Trophoblast cell (in vitro differentiated cells and primary cell): ENCODE measurements around the gene CUEDC1.

Experiments
- DNase-seq, 2 donors: peaks; one replicate each; pipeline ENCODE4 v3.0.0-alpha.2; 2016
- H2AFZ ChIP-seq: 2 replicates; pipeline ENCODE4 v1.6.1; 2013; ENCODE audit warnings: low read length, moderate library complexity, mild to moderate bottlenecking; ENCODE audit not compliant: insufficient read depth, poor library complexity
- H2AK5ac ChIP-seq: 2 replicates; pipeline ENCODE4 v1.6.1; 2013; ENCODE audit warnings: mild to moderate bottlenecking, low read length
- H2BK120ac ChIP-seq: 2 replicates; pipeline ENCODE4 v1.6.1; 2013; ENCODE audit warnings: low read length, mild to moderate bottlenecking, moderate library complexity; ENCODE audit not compliant: insufficient read depth, poor library complexity
- H2BK12ac ChIP-seq: 2 replicates; pipeline ENCODE4 v1.6.1; 2013; ENCODE audit warnings: mild to moderate bottlenecking, low read length, moderate library complexity
- H2BK5ac ChIP-seq: 2 replicates; pipeline ENCODE4 v1.6.1; 2013; ENCODE audit warnings: low read length, low read depth, moderate library complexity, mild to moderate bottlenecking; ENCODE audit not compliant: poor library complexity
- H3K14ac ChIP-seq: 2 replicates; pipeline ENCODE4 v1.6.1; 2013; ENCODE audit warnings: mild to moderate bottlenecking, low read length
- H3K18ac ChIP-seq: 2 replicates; pipeline ENCODE4 v1.6.1; 2013; ENCODE audit warnings: mild to moderate bottlenecking, low read length
- H3K23ac ChIP-seq: 2 replicates; pipeline ENCODE4 v1.6.1; 2013; ENCODE audit warnings: low read length
- H3K27ac ChIP-seq: 2 replicates; pipeline ENCODE4 v1.5.1; 2013; ENCODE audit warnings: low read depth, mild to moderate bottlenecking, inconsistent platforms, low read length, moderate library complexity
- H3K27me3 ChIP-seq: 2 replicates; pipeline ENCODE4 v1.6.1; 2013; ENCODE audit warnings: inconsistent platforms, mild to moderate bottlenecking, low read length, moderate library complexity; ENCODE audit not compliant: insufficient read depth
- H3K36me3 ChIP-seq, 2 experiments: 1 replicate in 1 of 2; 2 replicates in 1 of 2; pipeline ENCODE4 v1.6.1; 2013; ENCODE audit warnings: low read length in 2 of 2, mild to moderate bottlenecking in 2 of 2, moderate library complexity in 1 of 2; ENCODE audit not compliant: insufficient read depth in 2 of 2, control insufficient read depth in 1 of 2
- H3K4ac ChIP-seq: 2 replicates; pipeline ENCODE4 v1.6.1; 2013; ENCODE audit warnings: low read depth, mild to moderate bottlenecking, low read length, moderate library complexity
- H3K4me1 ChIP-seq, 2 experiments: 1 replicate in 1 of 2; 2 replicates in 1 of 2; pipeline ENCODE4 v1.6.1; 2013; ENCODE audit warnings: low read length in 2 of 2, mild to moderate bottlenecking in 2 of 2, moderate library complexity in 1 of 2; ENCODE audit not compliant: insufficient read depth in 2 of 2, control insufficient read depth in 1 of 2
- H3K4me2 ChIP-seq: 2 replicates; pipeline ENCODE4 v1.6.1; 2013; ENCODE audit warnings: inconsistent platforms, mild to moderate bottlenecking, low read length, moderate library complexity
- H3K4me3 ChIP-seq: 2 replicates; pipeline ENCODE4 v1.5.1; 2013; ENCODE audit warnings: mild to moderate bottlenecking, low read depth, low read length, inconsistent platforms
- H3K79me1 ChIP-seq: one replicate; pipeline ENCODE4 v1.6.1; 2013; ENCODE audit warnings: low read length
- H3K79me2 ChIP-seq: 2 replicates; pipeline ENCODE4 v1.6.1; 2013; ENCODE audit warnings: low read length, mild to moderate bottlenecking; ENCODE audit not compliant: control insufficient read depth, insufficient read depth, poor library complexity
- H3K9ac ChIP-seq: 2 replicates; pipeline ENCODE4 v1.6.1; 2013; ENCODE audit warnings: mild to moderate bottlenecking, low read length
- H3K9me3 ChIP-seq: 2 replicates; pipeline ENCODE4 v1.6.1; 2013; ENCODE audit warnings: low read depth, mild to moderate bottlenecking, control low read depth, inconsistent platforms, low read length; ENCODE audit not compliant: insufficient read depth
- H4K12ac ChIP-seq: 2 replicates; pipeline ENCODE4 v1.6.1; 2013; ENCODE audit warnings: low read depth, mild to moderate bottlenecking, low read length, moderate library complexity
- H4K8ac ChIP-seq: 2 replicates; pipeline ENCODE4 v1.6.1; 2013; ENCODE audit warnings: low read depth, mild to moderate bottlenecking, low read length, moderate library complexity
- H4K91ac ChIP-seq: one replicate; pipeline ENCODE4 v1.6.1; 2013; ENCODE audit warnings: low read depth, mild to moderate bottlenecking, low read length, moderate library complexity
- WGBS: extraction: QIAGEN DNeasy Blood & Tissue Kit; methylation state at CpG from one replicate; pipeline ENCODE4 v1.1.7; 2013; ENCODE audit warnings: missing lambda C conversion rate; ENCODE audit not compliant: insufficient read length, insufficient coverage; ENCODE audit errors: extremely low coverage; 5-methylcytosine and 5-hydroxymethylcytosine counted together

CUEDC1 gene

GRCh38 chr17:57861790-57862693 lies 93.2 kb downstream of the CUEDC1 start:
- Histone ChIP-seq H4K8ac (no peak overlapping the region), H3K4me1 (peaks cover 15 to 20% of the 10 kb centered on the region in 2 experiments), H2AFZ (peak overlapping the region; percentile 31), H3K9ac (peak overlapping the region; percentile 11), H3K23ac (no peak overlapping the region), H3K4ac (no peak overlapping the region), H3K27me3 (no peaks in the 10 kb centered on the region), H3K4me2 (peak overlapping the region; percentile 66), H2BK5ac (no peak overlapping the region), H4K91ac (no peak overlapping the region), H2AK5ac (no peak overlapping the region), H3K18ac (no peak overlapping the region), H3K79me1 (peaks cover 2% of the 10 kb centered on the region), H3K9me3 (peaks cover 1% of the 10 kb centered on the region), H3K14ac (peak overlapping the region; percentile 64), H2BK12ac (no peak overlapping the region), H3K36me3 (peaks cover 5% of the 10 kb centered on the region in 2 experiments), H3K27ac (no peak overlapping the region), H3K79me2 (no peaks in the 10 kb centered on the region), H3K4me3 (peak overlapping the region; percentile 63), H2BK120ac (no peak overlapping the region), H4K12ac (peak overlapping the region; percentile 32)
- WGBS, result no CpG with 5 or more reads among the region's 58 CpGs
- DNase-seq, result peak in 1 of 2 donors; percentile 23

GRCh38 chr17:57861000-57861789 lies 94.0 kb downstream of the CUEDC1 start:
- Histone ChIP-seq H2BK5ac (no peak overlapping the region), H4K8ac (no peak overlapping the region), H3K9ac (no peak overlapping the region), H3K79me2 (no peaks in the 10 kb centered on the region), H3K23ac (no peak overlapping the region), H3K4me3 (peak overlapping the region; percentile 63), H3K36me3 (peaks cover 1 to 3% of the 10 kb centered on the region in 2 experiments), H3K27ac (no peak overlapping the region), H3K9me3 (peaks cover 1% of the 10 kb centered on the region), H3K4me1 (peaks cover 15 to 20% of the 10 kb centered on the region in 2 experiments), H3K79me1 (peaks cover 2% of the 10 kb centered on the region), H2AFZ (peak overlapping the region; percentile 31), H2BK120ac (no peak overlapping the region), H3K27me3 (no peaks in the 10 kb centered on the region), H2AK5ac (no peak overlapping the region), H4K12ac (no peak overlapping the region), H3K18ac (no peak overlapping the region), H3K14ac (no peak overlapping the region), H4K91ac (no peak overlapping the region), H3K4ac (no peak overlapping the region), H2BK12ac (no peak overlapping the region), H3K4me2 (peak overlapping the region; percentile 66)
- no peak for DNase-seq
- WGBS, result no CpG with 5 or more reads among the region's 34 CpGs

- no peak overlapping the region for H3K23ac ChIP-seq
- H3K14ac ChIP-seq, result no peak overlapping the region
- H3K18ac ChIP-seq, result no peak overlapping the region
- peaks cover 1% of the 10 kb centered on the region for H3K9me3 ChIP-seq
- no peak overlapping the region for H3K4me3 ChIP-seq
- peaks cover 0 to 2% of the 10 kb centered on the region in 2 experiments for H3K36me3 ChIP-seq
- no peaks in the 10 kb centered on the region for H3K79me2 ChIP-seq
- WGBS, result no CpG with 5 or more reads among the region's 6 CpGs
- peak overlapping the region; percentile 66 for H3K4me2 ChIP-seq
- H4K91ac ChIP-seq, result no peak overlapping the region
- H3K4ac ChIP-seq, result no peak overlapping the region
- peaks cover 17 to 23% of the 10 kb centered on the region in 2 experiments for H3K4me1 ChIP-seq
- no peak for DNase-seq
- H2AFZ ChIP-seq, result no peak overlapping the region
- no peaks in the 10 kb centered on the region for H3K27me3 ChIP-seq
- peaks cover 5% of the 10 kb centered on the region for H3K79me1 ChIP-seq
- no peak overlapping the region for H3K27ac ChIP-seq
- no peak overlapping the region for H2BK120ac ChIP-seq
- H2BK12ac ChIP-seq, result no peak overlapping the region
- H2BK5ac ChIP-seq, result no peak overlapping the region
- H3K9ac ChIP-seq, result no peak overlapping the region
- H4K12ac ChIP-seq, result no peak overlapping the region
- H2AK5ac ChIP-seq, result no peak overlapping the region
- no peak overlapping the region for H4K8ac ChIP-seq
Observed at GRCh38 chr17:57860414-57860999, 94.7 kb downstream of the CUEDC1 start.

DNA sequence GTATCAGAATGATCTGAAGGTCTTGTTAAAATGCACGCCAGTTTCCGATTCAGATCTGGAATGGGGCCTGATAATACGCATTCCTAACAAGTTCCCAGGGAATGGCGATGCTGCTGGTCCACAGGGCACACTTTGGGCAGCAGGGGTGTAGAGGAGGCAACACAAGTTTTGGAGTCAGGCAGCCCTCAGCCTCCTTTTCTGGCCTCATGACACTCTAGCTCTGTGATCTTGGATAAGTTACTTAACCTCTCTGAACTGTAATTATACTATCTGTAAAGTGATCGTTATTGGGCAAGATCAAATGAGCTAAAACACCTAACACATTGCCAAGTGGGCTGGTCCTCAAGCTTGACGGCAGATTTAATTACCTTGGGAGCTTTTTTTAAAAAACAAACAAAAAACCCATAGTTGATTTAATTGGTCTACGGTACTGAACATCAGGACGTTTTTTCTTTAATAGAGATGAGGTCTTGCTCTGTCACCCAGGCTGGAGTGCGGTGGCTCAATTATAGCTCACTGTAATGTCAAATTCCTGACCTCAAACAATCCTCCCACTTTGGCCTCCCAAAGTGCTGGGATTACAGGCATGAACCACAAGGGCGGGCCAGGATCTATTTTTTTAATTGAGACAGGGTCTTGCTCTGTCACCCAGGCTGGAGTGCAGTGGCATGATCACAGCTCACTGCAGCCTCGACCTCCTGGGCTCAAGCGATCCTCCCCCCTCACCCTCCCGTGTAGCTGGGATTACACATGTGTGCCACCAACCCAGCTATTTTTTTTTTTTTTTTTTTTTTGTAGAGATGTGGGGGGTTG lies 95.4 kb downstream of the CUEDC1 start:
- H3K9me3 ChIP-seq, result peaks cover 1% of the 10 kb centered on the region
- no peak for DNase-seq
- no peak overlapping the region for H4K91ac ChIP-seq
- no peak overlapping the region for H3K18ac ChIP-seq
- H2AK5ac ChIP-seq, result no peak overlapping the region
- H2AFZ ChIP-seq, result no peak overlapping the region
- no peak overlapping the region for H3K4ac ChIP-seq
- no peak overlapping the region for H3K4me3 ChIP-seq
- H3K79me1 ChIP-seq, result peaks cover 5% of the 10 kb centered on the region
- H3K14ac ChIP-seq, result no peak overlapping the region
- no peak overlapping the region for H2BK120ac ChIP-seq
- no peak overlapping the region for H4K12ac ChIP-seq
- no peak overlapping the region for H3K9ac ChIP-seq
- no peak overlapping the region for H3K23ac ChIP-seq
- no peak overlapping the region for H3K4me2 ChIP-seq
- H3K79me2 ChIP-seq, result no peaks in the 10 kb centered on the region
- no peak overlapping the region for H4K8ac ChIP-seq
- no CpG with 5 or more reads among the region's 13 CpGs for WGBS
- no peak overlapping the region for H2BK5ac ChIP-seq
- no peaks in the 10 kb centered on the region for H3K27me3 ChIP-seq
- no peak overlapping the region for H3K27ac ChIP-seq
- no peaks in the 10 kb centered on the region for H3K36me3 ChIP-seq
- peaks cover 18 to 23% of the 10 kb centered on the region in 2 experiments for H3K4me1 ChIP-seq
- H2BK12ac ChIP-seq, result no peak overlapping the region
